ENCODE measurements around the gene HLA-B.

HLA-B gene

GRCh38 chr6:31328355-31328960 lies 28.5 kb downstream of the HLA-B start:
- Histone ChIP-seq H3K4me1 (ENCODE audit: low read length) (no peaks in the 10 kb centered on the region), H4K20me1 (ENCODE audit: insufficient read depth, low read length) (no peaks in the 10 kb centered on the region), H3K27me3 (ENCODE audit: low read depth, low read length) (no peaks in the 10 kb centered on the region), H2AFZ (ENCODE audit: low read depth, low read length) (no peak overlapping the region), H3K4me3 (ENCODE audit: low read length) (no peak overlapping the region), H3K9me3 (ENCODE audit: insufficient read depth, low read length) (no peaks in the 10 kb centered on the region), H3K79me2 (ENCODE audit: low read length) (no peaks in the 10 kb centered on the region), H3K9ac (ENCODE audit: low read length) (no peak overlapping the region), H3K27ac (ENCODE audit: low read length) (no peak overlapping the region), H3K36me3 (replicated peaks; ENCODE audit: low read depth, low read length) (no peaks in the 10 kb centered on the region), H3K4me2 (ENCODE audit: low read length) (no peak overlapping the region)
- TF ChIP-seq EZH2phosphoT487 (IDR thresholded peaks at IDR 0.05; ENCODE audit: low read depth) (no peak), CTCF (IDR thresholded peaks at IDR 0.05; ENCODE audit: low read depth, low read length) (no peak)

GRCh38 chr6:31321820-31322219 lies 35.2 kb downstream of the HLA-B start:
- Histone ChIP-seq H3K4me2 (ENCODE audit: low read length) (no peak overlapping the region), H3K27me3 (ENCODE audit: low read depth, low read length) (no peaks in the 10 kb centered on the region)
- no peak for TF ChIP-seq EZH2phosphoT487 (IDR thresholded peaks at IDR 0.05; ENCODE audit: low read depth)
- TF ChIP-seq CTCF (IDR thresholded peaks at IDR 0.05; ENCODE audit: low read depth, low read length) = no peak

GRCh38 chr6:31321005-31321707 lies 35.8 kb downstream of the HLA-B start:
- no peaks in the 10 kb centered on the region for H4K20me1 ChIP-seq (ENCODE audit: insufficient read depth, low read length)

More at GRCh38 chr6:31321820-31322219, 35.2 kb downstream of the HLA-B start:
- Histone ChIP-seq H4K20me1 (ENCODE audit: insufficient read depth, low read length) (no peaks in the 10 kb centered on the region), H3K36me3 (replicated peaks; ENCODE audit: low read depth, low read length) (no peaks in the 10 kb centered on the region), H3K9ac (ENCODE audit: low read length) (no peak overlapping the region), H3K27ac (ENCODE audit: low read length) (no peak overlapping the region), H3K79me2 (ENCODE audit: low read length) (no peaks in the 10 kb centered on the region), H3K4me3 (ENCODE audit: low read length) (no peak overlapping the region), H3K4me1 (ENCODE audit: low read length) (no peaks in the 10 kb centered on the region), H2AFZ (ENCODE audit: low read depth, low read length) (no peak overlapping the region), H3K9me3 (ENCODE audit: insufficient read depth, low read length) (no peaks in the 10 kb centered on the region)

More at GRCh38 chr6:31321005-31321707, 35.8 kb downstream of the HLA-B start:
- Histone ChIP-seq H3K9me3 (ENCODE audit: insufficient read depth, low read length) (no peaks in the 10 kb centered on the region), H3K4me2 (ENCODE audit: low read length) (no peak overlapping the region), H3K36me3 (replicated peaks; ENCODE audit: low read depth, low read length) (no peaks in the 10 kb centered on the region), H3K4me3 (ENCODE audit: low read length) (no peak overlapping the region), H3K4me1 (ENCODE audit: low read length) (no peaks in the 10 kb centered on the region), H3K79me2 (ENCODE audit: low read length) (no peaks in the 10 kb centered on the region), H3K27me3 (ENCODE audit: low read depth, low read length) (no peaks in the 10 kb centered on the region), H2AFZ (ENCODE audit: low read depth, low read length) (no peak overlapping the region), H3K9ac (ENCODE audit: low read length) (no peak overlapping the region), H3K27ac (ENCODE audit: low read length) (no peak overlapping the region)
- TF ChIP-seq CTCF (IDR thresholded peaks at IDR 0.05; ENCODE audit: low read depth, low read length) = no peak
- no peak for TF ChIP-seq EZH2phosphoT487 (IDR thresholded peaks at IDR 0.05; ENCODE audit: low read depth)

Measured in OCI-LY3 (cell line).